CD4-positive, CD25-positive, alpha-beta regulatory T cell (primary cell): ENCODE results near the gene MRPS21. TPM values are rescaled to one million over a fixed set of nuclear protein-coding genes. Genes with fewer than 3 reads are reported as not detected.

Source experiments
- ATAC-seq, 2 donors: fragments of 150-1000 bp; cut with Tn5 transposase; one replicate each; pipeline ENCODE4 v1.10.0; 2021; ENCODE audit warnings: low read depth in 2 of 2, moderate number of reproducible peaks in 2 of 2, moderate library complexity in 1 of 2
- DNase-seq, 3 donors: peaks; one replicate each; pipeline versions ENCODE4 v3.0.0 to v3.0.0-alpha.2; 2012 to 2022; ENCODE audit warnings: mixed read lengths in 1 of 3
- H3K27ac ChIP-seq: one replicate; pipeline ENCODE4 v1.7.0; 2013; ENCODE audit warnings: mild to moderate bottlenecking, low read length; ENCODE audit not compliant: insufficient read depth, poor library complexity, severe bottlenecking
- H3K27me3 ChIP-seq: one replicate; pipeline ENCODE4 v1.7.0; 2013; ENCODE audit warnings: low read length; ENCODE audit not compliant: control insufficient read depth, insufficient read depth
- H3K36me3 ChIP-seq: one replicate; pipeline ENCODE4 v1.7.0; 2013; ENCODE audit warnings: mild to moderate bottlenecking, low read length, moderate library complexity; ENCODE audit not compliant: control insufficient read depth, insufficient read depth
- H3K4me1 ChIP-seq: 2 replicates; pipeline ENCODE4 v1.7.0; 2013; ENCODE audit warnings: mild to moderate bottlenecking, low read length; ENCODE audit not compliant: insufficient read depth, control insufficient read depth, poor library complexity, severe bottlenecking
- H3K4me3 ChIP-seq: one replicate; pipeline ENCODE4 v1.7.0; 2013; ENCODE audit warnings: low read depth, mild to moderate bottlenecking, low read length, moderate library complexity
- H3K9me3 ChIP-seq, 2 experiments: 1 replicate in 1 of 2; 2 replicates in 1 of 2; pipeline ENCODE4 v1.7.0; 2013; ENCODE audit warnings: low read length in 2 of 2, mild to moderate bottlenecking in 1 of 2, moderate library complexity in 1 of 2; ENCODE audit not compliant: control insufficient read depth in 2 of 2
- H3K27ac Mint-ChIP-seq, 3 donors: one replicate each; pipeline ENCODE4 v1.8.0; 2020 to 2022; ENCODE audit warnings: mild to moderate bottlenecking in 3 of 3, mixed read lengths in 3 of 3, moderate library complexity in 2 of 3
- H3K27me3 Mint-ChIP-seq: one replicate; pipeline ENCODE4 v1.8.0; 2022; ENCODE audit warnings: mild to moderate bottlenecking, mixed read lengths
- H3K36me3 Mint-ChIP-seq: one replicate; pipeline ENCODE4 v1.8.0; 2020; ENCODE audit warnings: mixed read lengths
- H3K4me1 Mint-ChIP-seq, 4 donors: one replicate each; pipeline ENCODE4 v1.8.0; 2020 to 2022; ENCODE audit warnings: mixed read lengths in 4 of 4, mild to moderate bottlenecking in 1 of 4
- H3K4me3 Mint-ChIP-seq, 4 donors: one replicate each; pipeline ENCODE4 v1.8.0; 2020 to 2022; ENCODE audit warnings: mild to moderate bottlenecking in 4 of 4, mixed read lengths in 4 of 4, moderate library complexity in 3 of 4
- H3K9me3 Mint-ChIP-seq, 7 donors: one replicate each; pipeline ENCODE4 v1.8.0; 2020 to 2022; ENCODE audit warnings: mixed read lengths in 7 of 7, mild to moderate bottlenecking in 3 of 7, moderate library complexity in 2 of 7
- polyA plus RNA-seq, 4 donors: library from polyadenylated mRNA; unstranded; fragments of 300-500 nt; fragmentation: Illumina TruSeq; gene quantifications; one replicate each; pipeline ENCODE4 v1.2.3, GENCODE V29; 2021
- total RNA-seq: library from RNA; stranded (reverse); gene quantifications from one replicate; pipeline ENCODE4 v1.2.3, GENCODE V29; 2022

MRPS21 gene
- total and polyA plus RNA-seq, 5 donors from 2014 or later = 45.3 to 89.4 (median 84.5) TPM

DNA sequence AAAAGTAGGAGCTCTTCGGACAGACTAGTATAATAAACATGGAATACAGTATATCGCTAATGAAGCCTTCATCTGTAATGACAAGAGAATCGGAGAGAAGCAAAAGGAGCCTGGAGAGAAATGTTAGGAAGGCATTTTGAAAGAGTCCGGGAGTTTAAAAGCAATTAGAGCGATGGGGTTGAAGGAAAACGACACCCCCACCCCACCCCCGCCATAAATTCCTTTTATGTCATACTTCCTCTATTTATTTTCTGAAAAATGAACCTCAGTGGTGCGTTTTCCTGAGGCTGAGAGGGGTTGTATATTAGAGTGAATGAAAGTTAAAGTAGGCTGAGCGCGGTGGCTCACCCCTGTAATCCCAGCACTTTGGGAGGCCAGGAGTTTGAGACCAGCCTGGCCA lies 24.2 kb upstream of the MRPS21 start:
- H3K36me3 Mint-ChIP-seq = peaks cover 21% of the 10 kb centered on the region
- no peaks in the 10 kb centered on the region for H3K27me3 ChIP-seq

DNA sequence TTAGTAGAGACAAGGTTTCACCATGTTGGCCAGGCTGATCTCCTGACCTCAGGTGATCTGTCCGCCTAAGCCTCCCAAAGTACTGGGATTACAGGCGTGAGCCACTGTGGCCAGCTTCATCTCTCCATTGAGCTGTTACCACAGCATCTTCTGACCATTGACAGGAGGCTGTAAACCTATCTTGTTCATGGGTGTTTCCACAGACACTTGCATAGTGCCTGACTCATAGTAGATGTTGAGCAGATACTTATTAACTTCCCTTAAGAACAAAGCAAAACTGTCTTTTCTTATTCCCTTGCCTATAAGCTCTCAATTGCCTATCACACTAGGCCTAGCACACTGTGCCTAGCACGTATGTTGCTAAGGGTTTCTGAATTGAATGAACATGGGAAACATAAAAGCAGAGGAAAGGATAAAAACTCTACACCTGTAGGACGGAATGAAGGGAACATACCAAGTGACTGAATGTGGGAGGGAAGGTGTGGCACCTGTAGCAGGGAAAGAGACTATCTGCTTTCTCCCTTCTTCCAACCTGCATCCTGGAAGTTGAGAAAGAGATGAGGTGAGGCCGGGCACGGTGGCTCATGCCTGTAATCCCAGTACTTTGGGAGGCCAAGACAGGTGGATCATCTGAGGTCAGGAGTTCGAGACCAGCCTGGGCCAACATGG lies 22.2 kb upstream of the MRPS21 start:
- Histone ChIP-seq H3K36me3 (peaks cover 9% of the 10 kb centered on the region), H3K4me1 (peaks cover 26% of the 10 kb centered on the region), H3K9me3 (no peaks in the 10 kb centered on the region), H3K27me3 (no peaks in the 10 kb centered on the region), H3K4me3 (no peak overlapping the region), H3K27ac (no peak overlapping the region)
- DNase-seq (no peak), ATAC-seq (no peak)
- Mint-ChIP-seq H3K4me3 (peak overlapping the region in 2 of 4 donors; percentile 43 to 71), H3K27me3 (peaks cover 4% of the 10 kb centered on the region), H3K36me3 (peaks cover 17% of the 10 kb centered on the region), H3K9me3 (peaks cover 0 to 2% (median 0%) of the 10 kb centered on the region in 7 donors), H3K27ac (no peak overlapping the region), H3K4me1 (peaks cover 6 to 34% (median 23%) of the 10 kb centered on the region in 4 donors)

More for the DNA sequence above, 24.2 kb upstream of the MRPS21 start:
- Mint-ChIP-seq H3K4me1 (peaks cover 6 to 34% (median 24%) of the 10 kb centered on the region in 4 donors), H3K4me3 (peak overlapping the region; percentile 93 to 99 (median 96)), H3K27me3 (peaks cover 4% of the 10 kb centered on the region), H3K27ac (peak overlapping the region; percentile 96 to 99 (median 98)), H3K9me3 (peaks cover 0 to 2% (median 0%) of the 10 kb centered on the region in 7 donors)
- Histone ChIP-seq H3K9me3 (no peaks in the 10 kb centered on the region), H3K27ac (peak overlapping the region; percentile 93), H3K4me3 (peak overlapping the region; percentile 91), H3K36me3 (peaks cover 28% of the 10 kb centered on the region), H3K4me1 (peaks cover 26% of the 10 kb centered on the region)
- no peak for DNase-seq
- no peak for ATAC-seq

DNA sequence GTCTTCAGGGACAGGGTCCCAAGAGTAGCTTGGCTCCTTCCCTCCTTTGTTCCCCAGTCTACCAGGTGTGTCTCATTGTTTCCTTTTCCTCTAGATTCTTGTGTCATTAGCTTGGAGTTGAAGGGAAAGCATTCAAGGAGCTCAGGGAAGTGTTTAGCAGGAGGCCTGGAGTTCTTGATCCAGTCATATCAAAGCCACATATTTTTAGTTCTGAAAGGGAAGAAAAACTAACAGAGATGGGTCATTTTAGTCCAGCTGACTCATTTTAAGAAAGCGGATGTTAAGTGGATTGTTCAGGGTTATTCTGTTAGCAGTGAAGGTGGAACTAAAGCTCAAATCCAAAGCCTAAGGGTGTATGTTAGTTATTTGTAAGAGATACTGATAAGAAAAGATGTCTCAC lies 20.4 kb upstream of the MRPS21 start:
- H3K4me3 Mint-ChIP-seq = no peak overlapping the region
- Histone ChIP-seq H3K27me3 (no peaks in the 10 kb centered on the region), H3K4me1 (peaks cover 11% of the 10 kb centered on the region), H3K36me3 (no peaks in the 10 kb centered on the region), H3K27ac (no peak overlapping the region), H3K4me3 (no peak overlapping the region), H3K9me3 (no peaks in the 10 kb centered on the region)
- peaks cover 0 to 2% (median 0%) of the 10 kb centered on the region in 7 donors for H3K9me3 Mint-ChIP-seq
- H3K4me1 Mint-ChIP-seq = peaks cover 6 to 16% (median 11%) of the 10 kb centered on the region in 4 donors
- H3K27me3 Mint-ChIP-seq = peaks cover 6% of the 10 kb centered on the region
- DNase-seq (no peak), ATAC-seq (no peak)
- H3K27ac Mint-ChIP-seq = no peak overlapping the region
- peaks cover 14% of the 10 kb centered on the region for H3K36me3 Mint-ChIP-seq

DNA sequence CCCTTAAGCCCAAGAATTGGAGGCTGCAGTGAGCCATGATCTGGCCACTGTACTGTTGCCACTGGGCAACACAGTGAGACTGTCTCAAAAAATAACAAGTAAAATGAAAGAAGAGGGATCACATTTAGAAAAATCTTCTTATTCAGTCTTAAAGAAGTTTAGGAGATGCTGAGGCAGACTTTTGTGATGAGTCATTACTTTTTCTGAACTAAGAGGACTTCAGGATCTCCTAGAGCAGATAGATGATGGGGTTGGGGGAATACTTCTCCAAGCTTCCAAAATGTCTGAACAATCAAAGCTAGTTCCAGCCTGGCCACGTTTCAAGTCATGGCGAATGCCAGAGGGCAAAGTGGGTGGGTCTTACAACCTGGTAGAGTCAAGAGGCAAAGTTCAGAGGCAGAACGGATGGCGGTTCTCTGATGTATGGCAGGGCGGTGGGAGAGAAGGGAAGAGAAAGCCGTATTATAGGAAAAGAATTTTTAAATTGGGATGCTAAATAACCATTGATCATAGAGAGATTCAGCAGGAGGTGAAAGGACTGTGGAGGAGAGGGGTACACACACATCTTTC lies 13.4 kb upstream of the MRPS21 start:
- ATAC-seq = no peak
- DNase-seq = no peak
- H3K27me3 Mint-ChIP-seq = peaks cover 7% of the 10 kb centered on the region
- Histone ChIP-seq H3K4me3 (no peak overlapping the region), H3K27me3 (no peaks in the 10 kb centered on the region), H3K36me3 (no peaks in the 10 kb centered on the region), H3K9me3 (no peaks in the 10 kb centered on the region), H3K27ac (no peak overlapping the region), H3K4me1 (peaks cover 25% of the 10 kb centered on the region)
- H3K4me3 Mint-ChIP-seq = peak overlapping the region; percentile 2 to 91 (median 38)
- peak overlapping the region in 2 of 3 donors; percentile 33 to 96 for H3K27ac Mint-ChIP-seq
- no peaks in the 10 kb centered on the region for H3K9me3 Mint-ChIP-seq
- peaks cover 15% of the 10 kb centered on the region for H3K36me3 Mint-ChIP-seq
- H3K4me1 Mint-ChIP-seq = peaks cover 4 to 38% (median 19%) of the 10 kb centered on the region in 4 donors

DNA sequence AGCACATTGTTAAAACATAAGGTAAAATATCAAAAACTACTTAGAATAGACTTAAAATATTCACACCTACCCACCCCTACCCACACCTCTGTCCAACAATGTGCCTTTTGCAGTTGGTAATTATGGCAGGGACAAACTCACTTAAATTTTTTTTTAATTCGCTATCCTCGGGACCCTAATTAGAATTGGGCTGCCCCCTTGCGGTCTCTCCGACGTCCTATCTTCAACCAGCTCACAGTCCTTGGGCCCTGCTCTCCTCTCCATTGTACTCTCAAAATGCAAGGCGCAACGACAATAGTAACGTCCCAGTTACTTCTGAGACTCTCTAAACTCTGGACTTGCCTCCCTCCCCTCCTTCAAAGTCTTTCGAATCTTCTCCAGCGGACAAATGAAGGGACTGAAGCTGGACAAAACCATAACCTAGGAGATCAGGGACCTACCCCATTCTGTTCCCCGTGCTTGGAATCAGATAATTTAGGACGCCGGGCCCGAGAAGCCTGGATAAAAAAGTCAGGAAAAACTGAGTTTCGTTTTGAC lies 12.4 kb upstream of the MRPS21 start:
- Mint-ChIP-seq H3K4me1 (peaks cover 4 to 38% (median 19%) of the 10 kb centered on the region in 4 donors), H3K36me3 (peaks cover 11% of the 10 kb centered on the region), H3K9me3 (no peaks in the 10 kb centered on the region), H3K4me3 (peak overlapping the region; percentile 84 to 93 (median 92)), H3K27me3 (peaks cover 7% of the 10 kb centered on the region), H3K27ac (peak overlapping the region; percentile 89 to 98 (median 96))
- H3K27ac ChIP-seq = peak overlapping the region; percentile 63
- H3K4me1 ChIP-seq = peaks cover 25% of the 10 kb centered on the region
- no peaks in the 10 kb centered on the region for H3K9me3 ChIP-seq
- H3K4me3 ChIP-seq = peak overlapping the region; percentile 77
- DNase-seq (peak; percentile 46 to 74 (median 63)), ATAC-seq (peak; percentile 31 to 36)
- no peaks in the 10 kb centered on the region for H3K36me3 ChIP-seq
- H3K27me3 ChIP-seq = no peaks in the 10 kb centered on the region

DNA sequence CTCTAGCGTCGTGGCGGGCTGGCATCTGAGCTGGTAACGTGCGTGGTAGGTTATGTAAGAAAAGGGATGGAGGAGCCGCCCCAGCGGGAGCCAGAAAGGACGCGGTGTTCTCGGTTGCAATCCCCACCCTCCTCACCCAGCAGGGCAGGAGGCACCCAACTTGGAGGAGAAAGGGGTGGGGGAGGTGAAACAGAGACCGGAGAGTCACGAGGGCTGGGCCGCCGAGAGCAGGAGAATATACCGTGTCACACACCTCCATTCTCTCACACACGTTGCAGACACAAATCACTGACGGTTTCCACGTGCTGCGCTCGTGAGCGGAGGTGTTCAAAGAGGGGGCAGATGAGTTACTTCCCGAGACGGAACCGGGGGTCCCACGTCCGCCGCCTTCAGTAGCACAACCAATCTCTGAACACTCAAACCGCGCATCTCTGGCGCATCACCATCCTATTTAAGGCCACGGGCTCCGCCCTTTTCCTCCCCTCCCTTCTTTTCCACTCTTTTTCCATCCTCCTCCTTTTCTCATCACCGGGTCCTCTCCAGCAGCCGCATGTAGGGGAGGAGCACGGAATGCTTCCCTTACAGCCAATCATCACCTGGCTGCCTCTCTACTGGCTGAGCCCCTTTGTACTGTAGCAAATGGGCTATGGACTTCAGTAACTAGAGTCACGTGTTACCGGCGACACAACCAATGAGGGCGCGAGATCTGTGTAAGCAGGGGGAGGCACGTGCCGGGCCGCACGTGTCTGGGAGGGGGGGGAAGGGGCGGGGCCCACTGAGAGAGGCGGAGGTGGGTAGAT lies 11.7 kb upstream of the MRPS21 start, which contains the start of gene CIART:
TSS of gene CIART (plus strand) at position 797 of the 800 bp plus-strand sequence. CDS start 714 bp downstream, outside the sequence.
- peak within 1 kb of the TSS; percentile 63 for H3K27ac ChIP-seq
- no peaks in the 10 kb centered on the region for H3K9me3 Mint-ChIP-seq

DNA sequence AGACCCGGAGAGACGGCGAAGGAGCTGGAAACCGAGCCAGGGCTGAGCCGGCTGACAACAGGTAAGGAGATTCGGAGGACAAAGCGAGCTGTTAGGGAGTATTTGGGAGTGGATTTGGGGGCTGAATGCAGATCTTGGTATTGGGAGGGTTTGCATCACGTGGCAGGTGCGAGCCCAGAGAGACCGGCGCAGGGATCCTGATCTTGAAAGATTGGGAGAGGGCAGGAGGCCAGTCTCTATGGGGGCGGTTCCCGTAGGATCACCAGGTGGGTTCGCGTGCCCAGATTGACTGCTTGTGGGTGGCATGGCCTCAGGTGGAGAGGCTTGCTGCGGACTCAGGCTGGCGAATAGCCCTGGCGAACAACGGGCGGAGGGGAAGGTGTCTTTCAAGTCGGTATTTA lies 11.1 kb upstream of the MRPS21 start:
- H3K4me3 Mint-ChIP-seq = peak overlapping the region; percentile 84 to 93 (median 92)
- H3K36me3 Mint-ChIP-seq = peaks cover 5% of the 10 kb centered on the region
- no peak overlapping the region for H3K4me3 ChIP-seq
- H3K36me3 ChIP-seq = no peaks in the 10 kb centered on the region
- no peaks in the 10 kb centered on the region for H3K27me3 ChIP-seq
- peaks cover 25% of the 10 kb centered on the region for H3K4me1 ChIP-seq
- ATAC-seq (no peak), DNase-seq (no peak)
- no peaks in the 10 kb centered on the region for H3K9me3 ChIP-seq
- peaks cover 4 to 38% (median 19%) of the 10 kb centered on the region in 4 donors for H3K4me1 Mint-ChIP-seq
- peak overlapping the region; percentile 63 for H3K27ac ChIP-seq
- peaks cover 12% of the 10 kb centered on the region for H3K27me3 Mint-ChIP-seq
- H3K27ac Mint-ChIP-seq = peak overlapping the region; percentile 2 to 98 (median 96)
- no peaks in the 10 kb centered on the region for H3K9me3 Mint-ChIP-seq

More for the DNA sequence above, 11.7 kb upstream of the MRPS21 start, which contains the start of gene CIART:
- peaks cover 25% of the 10 kb centered on the region for H3K4me1 ChIP-seq
- H3K4me3 ChIP-seq = peak within 1 kb of the TSS; percentile 77
- Mint-ChIP-seq H3K4me1 (peaks cover 4 to 38% (median 19%) of the 10 kb centered on the region in 4 donors), H3K4me3 (peak within 1 kb of the TSS; percentile 84 to 93 (median 92)), H3K36me3 (peaks cover 7% of the 10 kb centered on the region), H3K27me3 (peaks cover 8% of the 10 kb centered on the region), H3K27ac (peak within 1 kb of the TSS; percentile 89 to 98 (median 96))
- H3K27me3 ChIP-seq = no peaks in the 10 kb centered on the region
- DNase-seq (peak; percentile 76 to 93 (median 85)), ATAC-seq (peak; percentile 93 to 97)
- no peaks in the 10 kb centered on the region for H3K36me3 ChIP-seq
- H3K9me3 ChIP-seq = no peaks in the 10 kb centered on the region
